SKM-1 treated with dmso at 0.1 percent for 144 hours (cell line): ENCODE results near the gene SORCS3.
"Not testable (repeated sequence)": the region's sequence is repeated elsewhere in the genome, so short reads cannot be mapped to it uniquely, and the experiment has no call there.

Experiments
- DNase-seq: peaks from one replicate; lab custom pipeline; 2025; ENCODE audit not compliant: unreplicated experiment; lab: John Stamatoyannopoulos, UW

SORCS3 gene

GRCh38 chr10:104689547-104689946 is 48.5 kb downstream of the SORCS3 start:
- no peak for DNase-seq

- no peak for DNase-seq
These were observed 49.0 kb downstream of the SORCS3 start for GRCh38 chr10:104690101-104690500.

- no peak for DNase-seq
These were observed 49.9 kb downstream of the SORCS3 start for GRCh38 chr10:104690959-104691358.

GRCh38 chr10:104694074-104694473 is 53.0 kb downstream of the SORCS3 start:
- DNase-seq = no peak

- DNase-seq = not testable (repeated sequence)
These were observed 62.2 kb downstream of the SORCS3 start for GRCh38 chr10:104703262-104703661.

- no peak for DNase-seq
These were observed 65.8 kb downstream of the SORCS3 start for GRCh38 chr10:104706886-104707285.

- DNase-seq = no peak
These were observed 66.7 kb downstream of the SORCS3 start for GRCh38 chr10:104707602-104708459.

- no peak for DNase-seq
These were observed 70.2 kb downstream of the SORCS3 start for GRCh38 chr10:104711302-104711721.

- not testable (repeated sequence) for DNase-seq
These were observed 89.5 kb downstream of the SORCS3 start for GRCh38 chr10:104730593-104730992.

- no peak for DNase-seq
These were observed 90.1 kb downstream of the SORCS3 start for GRCh38 chr10:104731192-104731591.

- DNase-seq = no peak
These were observed 91.1 kb downstream of the SORCS3 start for GRCh38 chr10:104732222-104732621.

GRCh38 chr10:104734433-104734832 is 93.3 kb downstream of the SORCS3 start:
- no peak for DNase-seq

- no peak for DNase-seq
These were observed 94.1 kb downstream of the SORCS3 start for GRCh38 chr10:104735036-104735756.

- DNase-seq = no peak
These were observed 94.8 kb downstream of the SORCS3 start for GRCh38 chr10:104735757-104736391.

GRCh38 chr10:104741127-104741526 is 100.0 kb downstream of the SORCS3 start:
- no peak for DNase-seq

GRCh38 chr10:104744052-104744451 is 103.0 kb downstream of the SORCS3 start:
- DNase-seq = no peak

- no peak for DNase-seq
These were observed 109.2 kb downstream of the SORCS3 start for GRCh38 chr10:104750291-104750690.

- no peak for DNase-seq
These were observed 121.7 kb downstream of the SORCS3 start for GRCh38 chr10:104762793-104763192.

- no peak for DNase-seq
These were observed 125.3 kb downstream of the SORCS3 start for GRCh38 chr10:104766341-104766740.

- no peak for DNase-seq
These were observed 126.2 kb downstream of the SORCS3 start for GRCh38 chr10:104767282-104767681.

GRCh38 chr10:104767745-104768144 is 126.7 kb downstream of the SORCS3 start:
- no peak for DNase-seq

GRCh38 chr10:104773105-104773504 is 132.0 kb downstream of the SORCS3 start:
- DNase-seq = no peak
